HG03097 (cell line): ENCODE data around the gene MCF2L2.
"Not testable (repeated sequence)": the region's sequence is repeated elsewhere in the genome, so short reads cannot be mapped to it uniquely, and the experiment has no call there.

ENCODE experiments used
- ATAC-seq: cut with Tn5 transposase; IDR thresholded peaks from one replicate; pipeline ENCODE4 v1.9.1; 2021; ENCODE audit not compliant: unreplicated experiment, low FRiP score

MCF2L2 gene, protein sequence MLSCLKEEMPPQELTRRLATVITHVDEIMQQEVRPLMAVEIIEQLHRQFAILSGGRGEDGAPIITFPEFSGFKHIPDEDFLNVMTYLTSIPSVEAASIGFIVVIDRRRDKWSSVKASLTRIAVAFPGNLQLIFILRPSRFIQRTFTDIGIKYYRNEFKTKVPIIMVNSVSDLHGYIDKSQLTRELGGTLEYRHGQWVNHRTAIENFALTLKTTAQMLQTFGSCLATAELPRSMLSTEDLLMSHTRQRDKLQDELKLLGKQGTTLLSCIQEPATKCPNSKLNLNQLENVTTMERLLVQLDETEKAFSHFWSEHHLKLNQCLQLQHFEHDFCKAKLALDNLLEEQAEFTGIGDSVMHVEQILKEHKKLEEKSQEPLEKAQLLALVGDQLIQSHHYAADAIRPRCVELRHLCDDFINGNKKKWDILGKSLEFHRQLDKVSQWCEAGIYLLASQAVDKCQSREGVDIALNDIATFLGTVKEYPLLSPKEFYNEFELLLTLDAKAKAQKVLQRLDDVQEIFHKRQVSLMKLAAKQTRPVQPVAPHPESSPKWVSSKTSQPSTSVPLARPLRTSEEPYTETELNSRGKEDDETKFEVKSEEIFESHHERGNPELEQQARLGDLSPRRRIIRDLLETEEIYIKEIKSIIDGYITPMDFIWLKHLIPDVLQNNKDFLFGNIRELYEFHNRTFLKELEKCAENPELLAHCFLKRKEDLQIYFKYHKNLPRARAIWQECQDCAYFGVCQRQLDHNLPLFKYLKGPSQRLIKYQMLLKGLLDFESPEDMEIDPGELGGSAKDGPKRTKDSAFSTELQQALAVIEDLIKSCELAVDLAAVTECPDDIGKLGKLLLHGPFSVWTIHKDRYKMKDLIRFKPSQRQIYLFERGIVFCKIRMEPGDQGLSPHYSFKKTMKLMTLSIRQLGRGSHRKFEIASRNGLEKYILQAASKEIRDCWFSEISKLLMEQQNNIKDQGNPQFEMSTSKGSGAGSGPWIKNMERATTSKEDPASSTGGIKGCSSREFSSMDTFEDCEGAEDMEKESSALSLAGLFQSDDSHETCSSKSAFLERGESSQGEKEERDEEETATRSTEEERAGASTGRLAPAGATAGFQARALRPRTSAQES

DNA sequence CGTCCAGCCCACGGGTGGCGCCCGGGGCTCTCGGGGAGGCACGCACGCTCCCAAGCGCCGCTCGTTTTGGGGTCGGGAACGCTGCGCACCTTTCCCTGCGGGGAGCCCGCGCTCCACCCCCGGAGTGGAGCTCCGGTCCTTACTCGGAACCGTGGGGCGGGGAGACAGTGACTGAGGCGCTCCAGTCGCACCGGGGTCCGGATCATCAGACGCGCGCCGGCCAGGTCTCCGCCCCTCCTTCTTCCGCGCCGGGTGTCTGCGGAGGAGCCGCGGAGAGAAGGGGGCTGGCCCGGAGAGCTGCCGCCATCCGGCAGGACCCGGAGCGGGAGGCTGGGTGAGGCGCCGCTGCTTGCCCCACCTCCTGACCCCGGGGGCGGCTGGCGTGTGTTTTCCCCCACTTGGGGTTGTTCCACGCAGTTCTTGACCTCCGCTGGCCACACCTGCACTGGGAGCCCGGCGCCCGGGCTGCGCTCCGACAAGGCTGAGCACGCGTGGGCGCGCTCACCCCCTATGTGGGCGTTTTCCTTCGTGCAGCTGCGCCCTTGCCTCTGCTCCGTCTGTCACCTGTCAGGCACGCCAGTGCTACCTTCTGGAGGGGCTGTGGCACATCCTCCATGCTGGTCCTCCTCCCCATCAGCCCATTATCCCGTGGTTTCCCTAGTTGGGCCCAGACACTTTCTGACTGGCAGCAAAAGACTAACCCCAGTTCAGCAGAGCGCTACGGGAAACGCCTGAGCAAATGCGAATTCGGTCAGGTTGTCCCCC is at the start of gene MCF2L2:
MCF2L2 (minus strand) TSS at position 173 of the 765 bp plus-strand sequence. CDS start 642 bp downstream, outside the sequence.
- no peak for ATAC-seq

DNA sequence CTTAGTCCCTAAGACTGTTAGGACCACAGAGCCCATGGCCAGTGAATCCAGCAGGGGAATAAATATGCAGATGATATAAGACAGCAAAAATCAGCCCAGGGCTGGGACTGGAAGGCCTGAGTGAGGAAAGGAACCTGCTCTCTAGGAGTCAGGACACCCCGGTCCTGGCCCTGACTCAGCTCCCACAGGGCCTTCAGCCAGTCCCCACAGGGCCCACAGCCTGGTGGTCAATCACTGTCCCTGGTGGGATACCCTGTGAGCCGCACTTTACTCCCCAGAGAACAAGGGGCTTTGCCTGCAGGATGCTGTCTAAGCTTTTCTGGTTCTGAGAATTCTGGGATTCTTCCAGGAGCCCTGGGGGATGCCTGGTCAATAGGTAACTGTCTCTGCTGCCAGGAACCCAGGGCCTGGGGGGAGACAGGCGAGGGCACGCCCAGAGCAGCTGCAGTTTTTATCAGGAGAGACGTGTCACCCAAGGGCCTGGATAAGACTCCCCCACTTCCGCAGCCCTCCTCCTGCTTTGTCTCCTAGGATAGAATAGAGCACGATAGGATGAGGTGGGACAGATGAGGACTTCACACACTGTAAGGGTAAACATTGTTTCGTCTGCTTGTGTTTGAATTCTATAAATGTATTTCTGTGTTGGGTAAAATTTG is 49.5 kb upstream of the MCF2L2 start:
- ATAC-seq = no peak

DNA sequence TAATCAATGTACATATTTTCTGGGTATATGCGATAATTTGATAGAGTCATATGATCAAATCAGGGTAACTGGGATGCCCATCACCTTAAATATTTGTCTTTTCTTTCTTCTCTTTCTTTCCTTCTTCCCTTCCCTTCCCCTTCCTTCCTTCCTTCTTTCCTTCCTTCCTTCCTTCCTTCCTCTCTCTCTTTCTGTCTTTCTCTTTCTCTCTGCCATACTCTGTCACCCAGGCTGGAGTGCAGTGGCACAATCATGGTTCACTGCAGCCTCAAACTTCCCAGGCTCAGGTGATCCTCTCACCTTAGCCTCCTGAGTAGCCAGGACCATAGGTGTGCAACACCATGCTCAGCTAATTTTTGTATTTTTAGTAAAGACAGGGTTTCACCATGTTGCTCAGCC is 47.3 kb upstream of the MCF2L2 start:
- not testable (repeated sequence) for ATAC-seq

DNA sequence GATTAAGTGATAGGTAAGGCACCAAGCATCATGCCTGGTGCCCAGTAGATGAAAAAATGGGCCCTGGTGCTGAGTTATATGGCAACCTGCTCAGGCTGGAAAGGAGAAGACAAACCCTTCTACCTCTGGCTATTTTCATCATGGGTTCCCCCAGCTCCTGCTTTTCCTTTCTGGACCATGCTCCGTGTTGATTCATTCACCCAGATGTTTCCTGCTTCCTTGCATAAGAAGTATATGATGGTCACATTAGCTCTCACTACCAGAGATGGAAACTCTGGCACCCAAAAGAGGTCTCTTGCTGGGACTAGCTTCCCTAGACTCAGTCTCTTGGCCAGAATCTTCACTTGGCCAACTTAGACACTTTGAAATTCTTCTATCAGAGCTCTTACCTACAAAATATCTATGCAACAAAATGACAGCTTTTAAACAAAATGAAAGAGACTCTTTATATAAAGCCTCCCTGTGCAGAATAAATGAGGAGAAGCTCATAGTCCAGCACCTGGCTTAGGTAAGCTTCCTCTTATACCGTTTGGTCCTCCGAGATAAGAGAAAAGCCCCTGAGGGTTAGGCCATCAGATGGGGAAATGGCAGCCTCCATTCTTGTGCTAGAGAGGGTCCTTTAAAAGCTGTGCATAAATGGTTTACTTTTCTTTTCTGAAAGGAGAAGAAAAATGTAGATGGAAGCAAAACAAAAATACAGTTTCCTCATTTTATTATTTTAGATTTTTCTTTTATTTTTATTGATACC is 46.8 kb upstream of the MCF2L2 start:
- no peak for ATAC-seq

DNA sequence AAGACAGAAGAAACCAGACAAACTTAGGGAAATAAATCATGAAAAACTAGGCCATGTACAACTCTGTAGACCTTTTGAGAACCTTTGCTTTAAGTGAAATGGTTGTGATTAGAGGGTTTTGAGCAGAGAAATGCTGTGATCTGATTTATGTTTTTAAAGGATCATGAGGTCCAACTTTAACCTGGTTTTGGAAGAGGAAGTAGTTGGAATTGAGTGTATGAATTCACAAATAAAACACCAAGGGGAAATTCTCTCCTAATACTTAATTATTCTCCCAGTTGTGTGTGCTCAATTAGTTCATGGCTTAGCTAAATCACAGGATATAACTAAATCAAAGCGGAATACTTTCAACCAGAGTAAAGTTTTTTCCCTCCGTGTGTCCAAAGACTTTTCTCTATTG is 45.5 kb upstream of the MCF2L2 start:
- no peak for ATAC-seq

DNA sequence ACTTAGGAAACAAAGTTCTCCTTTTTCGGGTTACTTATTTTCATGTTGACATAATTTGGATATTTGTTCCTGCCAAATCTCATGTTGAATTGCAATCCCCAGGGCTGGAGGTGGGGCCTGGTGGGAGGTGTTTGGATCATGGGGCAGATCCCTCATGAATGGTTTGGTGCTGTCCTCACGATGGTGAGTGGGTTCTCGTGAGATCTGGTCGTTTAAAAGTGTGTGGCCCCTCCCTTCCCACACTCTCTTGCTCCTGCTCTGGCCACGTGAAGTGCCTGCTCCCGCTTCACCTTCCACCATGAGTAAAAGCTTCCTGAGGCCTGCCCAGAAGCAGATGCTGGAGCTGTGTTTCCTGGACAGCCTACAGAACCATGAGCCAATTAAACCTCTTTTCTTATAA is 43.7 kb upstream of the MCF2L2 start:
- ATAC-seq = no peak

DNA sequence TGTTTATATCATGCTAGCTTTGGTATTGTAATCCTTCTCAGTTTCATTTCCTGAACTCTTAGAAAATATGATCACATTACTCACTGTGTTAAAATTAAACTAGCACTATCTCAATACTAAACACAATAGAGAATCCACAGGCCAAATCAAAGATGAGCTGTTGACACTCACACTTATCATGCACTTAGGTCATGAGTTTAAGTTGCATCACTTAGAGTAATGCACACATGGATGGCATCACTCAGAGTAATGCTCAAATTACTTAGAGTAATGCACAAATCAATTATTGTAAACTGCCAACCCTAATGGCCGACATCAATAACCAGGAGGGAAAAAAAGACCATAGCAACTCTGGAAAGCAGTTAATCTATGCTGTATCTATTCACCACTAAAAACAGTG is 40.0 kb upstream of the MCF2L2 start:
- no peak for ATAC-seq

DNA sequence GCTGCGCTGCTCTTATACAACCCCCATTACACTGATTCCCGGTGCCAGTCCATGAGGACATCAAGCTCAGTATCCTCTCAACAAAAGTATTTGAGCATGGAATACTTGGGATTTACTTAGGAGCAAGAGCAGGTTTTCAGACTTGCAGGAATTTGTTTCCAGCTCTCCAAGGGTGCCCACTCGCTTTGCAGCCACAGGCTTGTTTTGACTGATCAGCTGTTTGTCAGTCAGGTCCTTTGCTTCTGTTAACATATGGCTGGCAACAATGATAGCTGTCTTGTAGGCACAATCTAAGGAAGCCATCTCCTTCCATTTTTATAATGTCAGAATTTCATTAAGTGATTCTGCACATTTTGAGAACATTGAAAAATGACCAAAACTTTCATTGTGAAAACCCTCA is 38.2 kb upstream of the MCF2L2 start:
- ATAC-seq = no peak

DNA sequence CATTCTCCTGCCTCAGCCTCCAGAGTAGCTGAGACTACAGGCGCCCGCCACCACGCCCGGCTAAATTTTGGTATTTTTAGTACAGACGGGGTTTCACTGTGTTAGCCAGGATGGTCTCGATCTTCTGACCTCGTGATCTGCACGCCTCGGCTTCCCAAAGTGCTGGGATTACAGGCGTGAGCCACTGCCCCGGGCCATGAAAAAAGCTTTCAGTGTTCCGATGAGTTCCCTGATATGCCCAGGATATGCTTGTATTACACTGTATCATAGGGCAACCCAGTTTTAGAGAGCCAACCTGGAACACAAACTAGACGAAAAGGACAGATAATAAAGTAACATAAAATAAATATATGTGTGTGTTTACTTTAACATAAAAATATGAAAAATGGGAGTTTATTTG is 37.3 kb upstream of the MCF2L2 start:
- ATAC-seq = not testable (repeated sequence)

DNA sequence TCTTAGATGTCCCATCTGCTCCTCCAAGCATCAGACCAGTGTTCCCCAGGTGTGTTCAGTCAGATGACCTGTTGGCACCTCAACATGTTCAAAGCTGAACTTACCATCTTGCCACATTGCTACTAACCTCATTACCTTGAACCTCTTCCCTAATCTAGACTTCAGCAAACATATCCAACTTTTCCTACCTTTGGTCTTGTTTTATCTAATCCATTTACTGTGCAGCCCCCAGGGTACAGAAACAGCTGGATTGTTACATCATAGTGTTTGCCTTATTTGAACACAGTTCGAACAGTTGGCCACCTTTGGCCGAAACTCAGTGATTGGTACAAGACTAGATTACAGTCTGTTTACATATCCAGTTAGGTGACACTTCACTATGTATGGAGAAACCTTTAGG is 36.1 kb upstream of the MCF2L2 start:
- no peak for ATAC-seq

DNA sequence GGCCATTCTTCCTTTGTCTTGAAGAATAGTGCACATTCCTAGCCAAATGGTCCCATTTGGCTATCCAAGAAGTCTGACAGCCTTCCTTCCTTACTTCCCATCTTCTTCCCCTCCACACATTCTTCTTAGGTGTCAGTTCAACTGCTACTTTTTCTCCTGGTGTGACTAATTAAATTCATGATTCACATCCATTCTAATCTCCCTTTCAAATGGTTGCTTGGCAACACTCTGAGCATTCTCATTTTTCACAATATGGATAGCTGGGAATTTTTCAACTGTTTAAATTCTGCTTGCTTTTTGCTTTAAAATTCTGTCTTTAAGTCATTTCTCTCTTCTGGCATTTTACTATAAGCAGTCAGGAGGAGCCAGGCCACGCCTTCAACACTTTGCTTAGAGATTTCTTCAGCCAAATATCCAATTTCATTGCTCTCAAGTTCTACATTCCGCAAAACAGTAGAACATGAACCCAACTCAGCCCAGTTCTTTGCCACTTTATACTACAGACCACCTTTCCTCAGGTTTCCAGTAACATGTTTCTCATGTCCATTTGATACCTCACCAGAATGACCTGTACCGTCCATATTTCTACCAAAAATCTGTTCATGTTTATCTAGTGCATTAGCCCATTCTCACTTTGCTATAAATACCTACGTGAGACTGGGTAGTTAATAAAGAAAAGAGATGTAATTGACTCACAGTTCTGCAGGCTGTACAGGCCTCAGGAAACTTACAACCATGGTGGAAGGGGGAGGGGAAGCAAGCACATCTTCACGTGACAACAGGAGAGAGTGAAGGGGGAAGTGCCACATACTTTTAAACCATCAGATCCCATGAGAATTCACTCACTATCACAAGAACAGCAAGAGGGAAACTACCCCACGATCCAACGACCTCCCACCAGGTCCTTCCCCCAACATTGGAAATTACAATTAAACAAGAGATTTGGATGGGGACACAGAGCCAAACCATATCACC is 31.9 kb upstream of the MCF2L2 start:
- no peak for ATAC-seq

DNA sequence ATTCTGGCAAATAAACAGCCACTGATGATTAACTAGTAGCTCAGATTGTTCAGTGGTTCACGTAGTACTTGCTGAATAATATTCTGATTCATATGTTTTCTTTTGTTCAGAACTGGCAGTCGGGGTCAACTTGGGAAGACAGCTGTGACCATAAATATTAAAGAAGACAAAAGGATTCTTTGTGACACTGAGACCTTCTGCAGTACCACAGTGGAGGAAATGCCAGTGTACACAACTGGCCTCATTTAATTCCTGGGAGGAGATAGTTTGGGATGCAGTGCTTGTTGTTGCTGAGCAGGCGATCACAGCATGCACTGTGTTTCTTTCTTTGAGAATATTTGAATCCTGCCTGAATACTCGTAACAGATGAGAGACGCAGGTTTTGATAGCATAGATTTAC is 26.7 kb upstream of the MCF2L2 start:
- ATAC-seq = no peak

DNA sequence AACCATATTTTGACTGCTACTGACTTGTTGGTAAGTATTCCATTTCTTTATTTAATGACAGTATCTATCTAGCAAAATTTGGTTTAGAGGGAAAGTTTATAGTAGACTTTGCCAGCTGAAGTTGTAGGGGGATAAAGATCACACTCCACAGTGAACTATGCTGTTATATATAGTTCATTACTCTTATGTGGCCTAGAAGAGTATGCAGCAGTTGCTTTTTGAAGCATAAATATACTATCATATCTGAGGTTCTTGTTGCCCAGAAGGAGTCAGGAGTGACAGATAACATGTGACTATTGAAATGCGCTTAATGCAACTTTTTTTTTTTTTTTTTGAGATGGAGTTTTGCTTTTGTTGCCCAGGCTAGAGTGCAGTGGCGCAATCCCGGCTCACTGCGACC is 25.6 kb upstream of the MCF2L2 start:
- no peak for ATAC-seq

DNA sequence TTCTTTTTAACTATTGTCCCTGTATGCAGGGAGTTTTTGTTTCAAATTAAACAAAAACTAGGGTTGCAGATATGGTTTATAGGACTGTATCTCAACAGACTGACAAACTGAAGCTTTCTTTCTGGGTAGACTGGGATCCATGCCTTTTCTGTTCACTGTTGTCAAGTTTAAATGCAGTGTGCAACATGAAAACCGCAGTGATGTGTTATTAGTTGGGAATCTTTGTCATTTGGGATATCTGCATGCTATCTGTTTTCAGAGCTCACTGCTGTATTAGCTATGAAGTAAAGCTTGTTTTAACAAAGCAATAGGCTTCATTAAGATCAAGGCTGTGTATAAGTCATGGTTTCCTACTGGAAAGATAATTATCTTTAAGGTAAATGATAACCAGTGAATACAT is 21.4 kb upstream of the MCF2L2 start:
- no peak for ATAC-seq

DNA sequence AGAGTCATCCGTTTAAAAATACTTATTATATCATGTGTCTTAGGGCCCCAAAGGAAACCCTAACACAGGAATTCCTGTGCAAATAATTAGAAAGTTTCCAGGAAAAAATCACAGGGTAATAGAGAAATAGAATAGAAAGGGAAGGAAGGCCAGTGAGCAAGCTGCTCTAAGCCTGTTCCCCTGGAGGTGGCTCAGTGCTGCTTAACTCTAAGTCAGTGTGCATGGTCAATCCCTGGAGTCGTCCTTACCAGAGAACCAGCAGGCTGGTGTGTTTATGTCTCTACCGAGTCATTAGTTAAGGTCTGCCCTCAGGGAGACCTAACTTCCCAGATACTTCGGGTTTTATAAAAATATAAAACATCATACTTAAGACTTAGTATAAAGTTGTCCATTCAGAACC is 21.0 kb upstream of the MCF2L2 start:
- ATAC-seq = no peak

DNA sequence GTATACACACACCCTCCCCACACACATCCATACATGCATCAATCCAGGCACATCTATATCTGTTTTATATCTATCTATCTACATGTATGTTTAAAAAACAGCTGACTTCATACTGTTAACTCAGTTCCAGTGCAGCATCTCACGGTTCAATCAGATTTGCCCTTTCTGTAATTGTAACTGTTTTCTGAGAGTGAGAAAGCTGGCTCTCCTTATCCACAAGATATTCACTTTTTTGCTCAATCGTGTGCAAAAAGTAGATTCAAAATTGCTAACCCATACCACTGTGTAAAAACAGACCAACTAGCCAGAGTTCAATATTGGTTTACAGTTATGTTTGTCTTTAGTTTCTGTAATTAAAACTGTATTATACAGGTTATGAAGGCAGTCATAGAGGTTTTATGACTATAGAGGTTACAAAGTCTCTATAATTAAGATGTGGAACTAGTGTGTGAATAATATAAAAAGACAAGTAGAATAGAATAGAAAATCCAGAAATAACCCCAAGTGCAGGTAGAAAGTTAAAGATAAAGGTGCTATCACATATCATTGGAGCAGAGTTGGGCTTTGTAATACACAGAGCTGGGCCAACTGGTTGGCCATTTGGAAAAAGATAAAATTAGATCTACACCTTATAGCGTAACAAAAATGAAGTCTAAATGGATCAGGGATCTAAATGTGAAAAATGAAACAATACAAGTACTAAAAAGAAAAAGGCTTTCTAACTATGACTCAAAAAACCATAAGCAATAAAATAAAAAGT is 20.1 kb upstream of the MCF2L2 start:
- ATAC-seq = no peak

DNA sequence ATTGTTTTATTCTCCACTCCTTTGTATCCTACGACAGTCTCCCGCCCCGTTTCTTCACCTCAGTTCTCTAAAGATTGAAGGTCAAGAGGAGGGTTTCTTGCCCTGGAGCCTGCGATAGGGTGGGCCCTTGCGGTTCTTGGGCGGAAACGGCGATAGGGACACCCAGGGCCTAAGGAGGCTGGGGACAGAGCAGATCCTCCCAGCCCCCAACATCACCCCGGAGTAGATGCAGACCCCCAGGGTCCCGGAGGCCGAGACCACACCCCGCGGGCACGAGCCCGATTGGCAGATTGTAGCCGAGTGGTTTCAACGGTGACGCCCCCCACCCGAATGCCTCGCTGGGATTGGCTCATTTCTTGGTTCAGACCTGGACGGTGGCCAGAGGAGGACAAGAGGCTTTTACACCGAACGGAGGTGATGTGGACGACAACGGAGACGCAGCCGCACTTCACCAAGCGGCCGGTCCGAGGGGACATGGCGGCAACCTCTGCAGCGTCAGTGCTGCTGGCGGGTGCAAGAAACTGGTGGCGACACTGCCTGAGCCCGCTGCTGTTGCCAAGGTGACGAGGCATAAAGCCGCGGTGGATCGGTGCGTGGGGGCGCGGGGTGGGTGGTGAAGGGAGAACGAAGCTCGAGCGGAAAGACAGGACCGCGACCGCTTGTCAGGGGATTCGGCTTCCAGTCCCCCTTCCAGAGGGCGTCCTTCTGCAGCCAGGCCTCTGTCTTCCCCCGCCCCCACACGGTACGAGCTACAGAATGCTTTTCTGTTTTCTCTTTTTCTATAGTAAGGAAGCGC is 19.0 kb upstream of the MCF2L2 start:
- peak; percentile 82 for ATAC-seq
